DMS114 treated with DMSO at 0.1 percent for 48 hours (cell line): ENCODE results near the gene PTAR1.

Experiments
- DNase-seq: peaks from one replicate; lab custom pipeline; 2025; ENCODE audit not compliant: unreplicated experiment; lab: John Stamatoyannopoulos, UW

The PTAR1 gene

DNA sequence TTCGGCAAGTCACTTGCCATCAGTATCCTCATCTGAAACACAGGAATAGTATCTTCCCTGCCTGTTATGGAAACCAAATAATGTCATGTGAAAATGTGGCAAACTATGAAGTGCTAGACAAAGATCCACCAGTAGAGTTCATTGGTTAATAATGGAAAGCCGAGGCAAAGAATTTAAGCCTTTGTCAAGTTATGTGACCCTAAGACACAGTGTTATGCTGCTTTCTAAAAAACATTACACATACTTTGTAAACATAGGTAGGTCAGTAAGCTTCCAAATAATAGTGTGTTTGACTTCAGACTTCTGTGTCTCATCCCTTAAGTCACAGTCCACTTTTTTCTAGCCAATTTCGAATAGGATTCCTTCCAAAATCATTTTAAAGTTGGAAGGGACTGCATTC lies 6.0 kb downstream of the PTAR1 start:
- DNase-seq = no peak

DNA sequence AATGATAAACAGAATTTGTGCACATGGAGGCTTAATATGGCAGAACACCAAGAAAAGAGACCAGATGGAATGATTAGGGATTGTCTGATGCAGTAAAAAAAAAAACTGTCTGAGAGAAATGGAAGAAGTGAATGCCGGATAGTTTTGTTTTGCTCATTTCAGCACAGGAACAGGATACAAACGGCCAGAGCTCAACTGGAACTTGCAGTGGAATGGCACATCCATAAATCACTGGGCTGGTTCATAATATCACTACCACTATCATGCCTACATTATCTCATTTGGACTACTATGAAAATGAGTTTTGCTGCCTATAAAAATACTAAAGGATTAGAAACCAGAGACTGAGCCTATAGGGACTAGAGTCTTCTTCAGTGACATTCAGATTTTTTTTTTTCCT lies 9.7 kb downstream of the PTAR1 start:
- DNase-seq = no peak

GRCh38 chr9:69748304-69748703 lies 11.5 kb downstream of the PTAR1 start:
- DNase-seq = no peak

- DNase-seq = no peak
Observed at GRCh38 chr9:69746859-69747560, 12.8 kb downstream of the PTAR1 start.

DNA sequence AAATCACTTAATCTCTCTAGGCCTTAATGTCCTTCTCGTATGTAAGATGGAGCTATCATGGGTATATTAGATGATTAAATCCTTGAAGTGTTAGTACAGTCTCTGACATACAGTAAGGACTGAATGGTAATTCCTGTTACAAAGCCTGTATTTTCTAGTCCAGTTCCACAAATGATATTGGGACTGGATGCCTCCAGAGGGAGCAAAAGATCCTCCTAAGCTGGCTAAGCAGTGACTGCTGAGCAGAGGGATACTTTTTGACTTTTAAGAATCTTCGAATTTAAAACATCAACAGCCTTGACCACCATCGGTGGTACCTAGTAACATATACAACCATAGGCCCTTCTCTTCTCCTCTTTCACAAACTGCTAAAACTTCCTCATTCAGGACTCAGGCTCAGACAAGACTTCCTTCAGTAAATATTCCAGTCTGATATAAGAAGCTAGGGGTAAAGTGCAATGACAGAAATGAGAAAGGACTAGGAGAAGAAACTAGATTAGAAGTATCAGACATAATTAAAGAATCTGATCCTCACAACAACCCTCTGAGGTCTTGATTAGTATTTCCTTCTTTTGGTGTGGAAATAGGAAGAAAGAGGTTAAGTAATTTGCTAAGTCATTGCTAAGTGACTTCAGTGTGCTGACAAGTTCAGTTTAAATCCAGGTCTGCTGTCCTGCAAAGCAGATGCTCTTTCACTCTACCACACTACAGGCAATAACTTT lies 13.9 kb downstream of the PTAR1 start:
- DNase-seq = peak; percentile 4

DNA sequence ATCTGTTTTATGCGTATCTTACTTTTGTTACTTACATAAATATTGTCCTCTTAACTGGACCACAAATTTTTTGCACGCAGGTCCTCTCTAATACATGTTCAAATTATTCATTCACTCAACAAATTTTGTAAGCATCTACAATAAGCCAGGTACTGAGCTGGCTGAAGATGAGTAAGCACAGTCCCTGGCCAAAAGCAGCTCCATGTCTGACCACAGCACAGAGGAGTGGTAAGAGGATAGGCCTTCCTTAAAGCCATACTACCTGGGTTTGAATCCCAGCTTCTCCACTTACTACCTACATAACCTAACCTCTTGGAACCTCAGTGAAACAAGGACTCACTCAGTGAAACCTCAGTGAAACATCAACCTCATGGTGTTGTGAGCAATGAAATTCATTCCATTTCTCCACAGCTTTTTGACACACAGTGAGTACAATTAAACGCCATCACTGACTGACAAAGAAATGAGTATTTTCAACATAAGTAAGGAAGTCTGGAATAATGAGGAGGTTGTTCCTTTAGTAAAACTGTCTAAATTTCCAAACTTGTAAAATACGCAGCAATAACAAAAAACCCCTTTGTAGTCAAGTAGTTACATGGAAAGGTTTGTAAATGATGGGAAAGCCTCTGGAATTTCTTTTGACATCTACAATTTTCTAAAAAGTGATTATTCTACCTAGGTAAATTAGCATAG lies 15.0 kb downstream of the PTAR1 start:
- DNase-seq = no peak

DNA sequence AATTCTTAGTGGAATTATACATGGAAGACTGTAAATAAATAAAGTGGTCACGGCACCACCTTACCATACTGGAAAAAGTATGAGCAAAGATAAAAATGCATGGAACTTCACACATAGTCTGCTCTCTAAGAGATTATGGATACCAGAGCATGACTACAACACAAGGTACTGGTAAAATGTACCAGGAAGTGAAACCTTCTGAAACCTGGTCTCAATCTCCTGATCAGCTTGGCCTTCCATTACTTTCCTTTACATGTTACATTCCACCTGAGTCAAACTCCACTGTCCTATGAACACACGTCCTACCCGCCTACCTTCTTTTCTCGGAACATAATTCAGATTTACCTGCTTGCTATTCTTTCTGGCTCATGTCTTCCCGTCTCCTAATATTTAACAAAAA lies 15.9 kb downstream of the PTAR1 start:
- DNase-seq = no peak

DNA sequence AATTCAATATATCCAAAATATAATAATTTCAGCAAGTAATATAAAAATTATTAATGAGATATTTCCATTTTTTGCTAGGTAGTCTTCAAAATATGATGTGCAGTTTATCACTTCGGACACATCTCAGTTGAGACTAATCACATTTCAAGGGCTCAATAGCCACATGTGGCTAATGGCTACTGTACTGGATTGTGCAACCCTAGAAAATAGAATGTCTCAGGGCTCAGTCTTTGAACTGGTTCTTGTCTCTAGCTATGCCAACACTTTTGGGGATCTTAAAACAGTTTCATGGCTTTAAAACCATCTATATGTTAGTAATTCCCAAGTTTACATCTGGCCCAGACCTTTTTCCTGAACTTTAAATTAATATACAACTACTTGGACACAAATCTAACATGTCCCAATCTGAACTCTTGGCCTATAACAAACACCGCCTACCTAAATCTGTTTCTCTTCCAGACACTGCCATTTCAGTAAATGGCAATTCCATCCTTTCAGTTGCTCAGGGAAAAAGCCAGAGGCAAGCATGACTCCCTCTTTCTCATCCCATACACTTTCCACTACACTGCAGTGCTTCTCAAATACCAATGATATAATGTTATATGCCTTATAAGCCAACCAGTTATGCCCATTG lies 18.8 kb downstream of the PTAR1 start:
- no peak for DNase-seq

- DNase-seq = no peak
Observed at GRCh38 chr9:69731348-69731747, 28.5 kb downstream of the PTAR1 start.

DNA sequence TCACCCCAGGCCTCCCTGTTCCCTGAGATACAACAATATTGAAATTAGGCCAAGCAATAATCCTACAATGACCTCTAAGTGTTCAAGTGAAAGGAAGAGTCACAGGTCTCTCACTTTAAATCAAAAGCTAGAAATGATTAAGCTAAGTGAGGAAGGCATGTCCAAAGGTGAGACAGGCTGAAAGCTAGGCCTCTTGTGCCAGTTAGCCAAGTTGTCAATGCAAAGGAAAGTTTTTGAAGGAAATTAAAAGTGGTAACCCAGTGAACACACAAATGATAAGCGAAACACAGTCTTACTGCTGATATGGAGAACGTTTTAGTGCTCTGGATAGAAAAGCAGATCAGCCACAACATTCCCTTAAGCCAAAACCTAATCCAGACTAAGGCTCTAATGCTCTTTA lies 39.8 kb downstream of the PTAR1 start:
- DNase-seq = no peak

DNA sequence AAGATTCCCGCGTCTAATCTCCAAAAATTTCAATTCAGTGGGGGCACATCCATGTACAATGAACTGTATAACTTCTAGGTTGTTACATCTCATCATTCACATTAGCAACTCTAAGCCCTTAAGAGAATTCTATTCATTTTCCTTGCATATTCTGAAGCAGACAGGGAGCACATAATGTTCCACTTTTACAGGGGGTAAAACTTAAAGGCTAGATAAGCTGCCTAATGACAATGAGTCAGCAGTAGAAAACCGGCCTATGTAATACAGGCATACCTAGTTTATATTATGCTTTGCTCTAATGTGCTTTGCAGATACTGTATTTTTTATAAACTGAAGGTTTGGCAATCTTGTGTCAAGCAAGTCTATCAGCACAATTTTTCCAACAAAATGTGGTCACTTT lies 40.4 kb downstream of the PTAR1 start:
- DNase-seq = no peak

GRCh38 chr9:69718218-69718617 lies 41.6 kb downstream of the PTAR1 start:
- DNase-seq = no peak

GRCh38 chr9:69715825-69716224 lies 44.0 kb downstream of the PTAR1 start:
- no peak for DNase-seq

DNA sequence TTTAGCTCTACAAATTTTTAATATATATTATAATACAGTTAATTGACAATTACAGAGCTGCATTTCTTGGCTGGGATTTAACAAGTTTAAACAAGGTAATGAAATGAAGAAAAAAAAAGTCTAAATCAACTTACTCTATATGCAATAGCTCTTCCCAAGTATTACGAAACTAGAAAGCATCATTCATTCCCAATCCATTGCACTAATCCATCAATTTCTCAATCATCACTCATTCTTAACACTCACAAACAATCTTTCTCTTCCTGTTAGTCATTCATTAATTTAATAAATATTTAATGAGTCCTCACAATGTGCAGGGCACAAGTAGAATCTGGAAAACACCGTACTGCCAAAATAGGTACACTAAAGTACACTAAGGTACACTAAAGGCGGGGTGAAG lies 44.7 kb downstream of the PTAR1 start:
- no peak for DNase-seq

DNA sequence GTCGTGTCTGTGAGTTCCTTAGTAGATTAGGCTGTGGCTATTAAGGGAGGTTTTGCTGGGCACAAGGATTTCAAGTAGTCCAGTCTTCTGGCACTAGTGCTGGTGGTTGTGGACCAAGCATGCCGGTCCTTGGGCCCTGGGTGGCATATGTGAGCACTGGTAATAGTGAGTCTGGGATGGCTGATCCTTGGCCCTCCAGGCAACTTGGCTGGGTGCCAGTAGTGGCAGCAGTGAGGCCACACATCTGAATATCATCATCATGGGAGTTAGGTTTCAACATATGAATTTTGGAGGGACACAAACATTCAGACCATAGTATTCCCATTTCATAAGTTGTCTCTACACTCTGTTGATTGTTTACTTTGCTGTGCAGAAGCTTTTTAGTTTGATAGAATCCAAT lies 62.3 kb downstream of the PTAR1 start:
- DNase-seq = no peak

DNA sequence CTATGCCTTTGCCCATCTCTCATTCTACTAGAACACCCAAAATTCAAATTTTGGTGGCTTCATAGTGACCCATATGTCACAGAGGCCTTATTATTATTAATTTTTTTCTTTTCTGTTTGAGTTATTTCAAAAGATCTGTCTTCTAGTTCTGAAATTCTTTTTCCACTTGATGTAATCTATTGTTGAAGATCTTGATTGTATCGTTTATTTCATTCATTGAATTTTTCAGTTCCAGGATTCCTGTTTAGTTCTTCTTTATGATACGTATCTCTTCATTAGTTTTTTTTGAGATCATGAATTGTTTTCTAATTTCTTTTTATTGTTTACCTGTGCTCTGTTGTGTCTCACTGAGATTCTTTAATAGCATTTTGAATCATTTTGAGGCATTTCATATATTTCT lies 63.0 kb downstream of the PTAR1 start:
- DNase-seq = no peak

DNA sequence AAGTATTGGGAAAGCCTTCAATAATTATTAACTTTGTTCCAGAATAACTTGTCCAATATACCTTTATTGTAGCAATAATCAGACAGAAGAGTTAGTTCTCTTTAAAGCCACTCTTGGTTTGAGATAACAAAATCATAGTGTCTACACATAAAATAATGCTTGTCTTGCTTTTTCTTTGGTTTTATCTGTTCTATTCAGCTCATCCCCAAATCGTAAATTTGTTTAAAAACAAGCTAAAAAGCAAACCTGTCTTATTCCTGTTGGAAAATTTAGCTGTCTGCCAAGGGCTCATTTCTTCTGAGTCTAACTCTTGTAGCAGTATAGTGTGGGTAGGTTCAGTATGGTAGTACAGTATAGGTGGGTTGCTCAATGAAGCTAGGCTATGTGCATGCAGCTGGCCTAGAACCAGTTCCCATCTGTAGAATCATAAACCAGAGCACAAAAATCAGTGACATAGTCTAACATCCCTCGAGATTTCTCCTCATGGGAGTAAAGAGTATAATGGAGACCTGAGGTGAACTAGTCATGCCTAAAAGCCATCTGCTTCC lies 69.7 kb downstream of the PTAR1 start:
- DNase-seq = no peak

DNA sequence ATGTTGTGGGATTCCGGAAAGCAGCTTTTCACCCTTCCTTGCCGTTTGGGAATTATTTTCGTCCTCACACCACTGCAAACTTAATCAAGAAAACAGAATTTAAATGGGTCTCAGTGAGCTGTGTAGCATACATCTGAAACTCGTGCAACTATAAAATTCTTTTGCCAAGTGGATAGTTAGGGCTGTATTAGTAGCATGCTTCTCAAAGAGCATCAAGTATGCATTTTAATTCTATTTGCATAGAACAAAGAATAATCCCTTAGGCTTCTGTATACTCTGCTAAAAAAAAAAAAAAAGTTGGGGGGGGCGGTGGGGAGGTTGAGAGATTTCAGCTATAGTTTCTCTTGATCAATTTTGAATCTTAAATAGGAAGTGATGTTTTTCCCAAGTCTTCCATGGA lies 75.9 kb downstream of the PTAR1 start:
- no peak for DNase-seq

DNA sequence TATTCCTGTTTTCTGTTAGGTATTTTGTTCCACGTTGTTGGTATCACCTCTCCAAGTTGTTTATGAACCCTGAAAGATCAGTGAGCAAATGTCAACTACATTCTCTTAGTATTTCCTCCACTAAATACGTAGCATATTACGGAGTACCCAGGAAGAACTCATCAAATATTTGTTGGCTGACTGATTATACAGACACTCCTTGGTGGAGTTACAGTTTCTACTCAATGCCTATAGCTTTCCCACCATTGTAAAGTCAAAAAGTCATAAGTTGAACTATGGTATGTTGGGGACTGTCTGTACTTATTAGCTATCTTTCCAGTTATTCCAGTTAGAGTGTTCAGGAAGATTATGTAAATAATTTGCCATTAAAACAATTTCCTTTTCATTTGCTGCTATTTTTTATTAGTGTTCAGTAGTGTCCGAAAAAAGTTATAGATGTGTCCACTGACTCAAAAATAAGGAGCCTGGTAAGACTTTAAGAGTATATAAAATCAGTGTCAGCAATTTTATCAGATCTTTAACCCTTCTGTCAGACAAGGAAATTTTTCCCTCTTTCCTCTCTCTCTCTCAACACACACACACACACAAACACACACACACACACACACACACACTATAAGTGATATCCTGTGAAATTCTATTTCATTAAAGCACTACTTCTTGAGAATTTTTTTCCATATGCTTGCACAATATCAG lies 80.8 kb downstream of the PTAR1 start:
- DNase-seq = no peak

DNA sequence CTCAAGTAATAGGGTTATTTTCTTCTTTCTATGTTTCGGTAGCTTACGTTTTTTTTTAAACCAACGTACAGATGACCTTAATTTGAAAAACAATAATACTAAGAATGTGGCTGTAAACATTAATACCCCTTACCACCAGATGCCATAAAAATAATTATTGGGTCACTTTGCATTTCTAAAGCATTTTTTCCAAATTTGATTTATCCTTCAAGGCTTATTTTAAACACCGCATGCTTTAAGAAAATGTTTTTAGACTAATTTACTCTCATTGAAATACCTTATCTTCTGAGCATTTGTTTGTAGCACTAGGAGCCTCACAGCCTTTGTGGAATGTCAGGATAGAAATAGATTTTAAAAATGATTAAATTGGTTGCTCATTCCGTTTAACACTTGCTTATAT lies 81.9 kb downstream of the PTAR1 start:
- no peak for DNase-seq

- no peak for DNase-seq
Observed at GRCh38 chr9:69675563-69675962, 84.2 kb downstream of the PTAR1 start.
